Astrocyte of the cerebellum (primary cell): ENCODE data around the gene ELFN1.
"Not testable (repeated sequence)": the region's sequence is repeated elsewhere in the genome, so short reads cannot be mapped to it uniquely, and the experiment has no call there.

ENCODE experiments used
- DNase-seq: peaks from one replicate; pipeline ENCODE4 v3.0.0-alpha.2; 2011; ENCODE audit warnings: low read depth
- H3K4me3 ChIP-seq: 2 replicates; pipeline ENCODE4 v1.5.1; 2011; ENCODE audit warnings: mild to moderate bottlenecking, low read depth, low read length, moderate library complexity
- CTCF ChIP-seq: IDR thresholded peaks from 2 replicates; pipeline ENCODE4 v1.5.1; 2012; ENCODE audit warnings: low read length, low read depth, moderate library complexity, mild to moderate bottlenecking; ENCODE audit errors: missing control alignments
- in situ Hi-C: cut with HindIII; loops from 2 replicates; pipeline ENCODE4 v1.10.0; 2017; ENCODE audit warnings: low sequenced_read_pairs

The ELFN1 gene

DNA sequence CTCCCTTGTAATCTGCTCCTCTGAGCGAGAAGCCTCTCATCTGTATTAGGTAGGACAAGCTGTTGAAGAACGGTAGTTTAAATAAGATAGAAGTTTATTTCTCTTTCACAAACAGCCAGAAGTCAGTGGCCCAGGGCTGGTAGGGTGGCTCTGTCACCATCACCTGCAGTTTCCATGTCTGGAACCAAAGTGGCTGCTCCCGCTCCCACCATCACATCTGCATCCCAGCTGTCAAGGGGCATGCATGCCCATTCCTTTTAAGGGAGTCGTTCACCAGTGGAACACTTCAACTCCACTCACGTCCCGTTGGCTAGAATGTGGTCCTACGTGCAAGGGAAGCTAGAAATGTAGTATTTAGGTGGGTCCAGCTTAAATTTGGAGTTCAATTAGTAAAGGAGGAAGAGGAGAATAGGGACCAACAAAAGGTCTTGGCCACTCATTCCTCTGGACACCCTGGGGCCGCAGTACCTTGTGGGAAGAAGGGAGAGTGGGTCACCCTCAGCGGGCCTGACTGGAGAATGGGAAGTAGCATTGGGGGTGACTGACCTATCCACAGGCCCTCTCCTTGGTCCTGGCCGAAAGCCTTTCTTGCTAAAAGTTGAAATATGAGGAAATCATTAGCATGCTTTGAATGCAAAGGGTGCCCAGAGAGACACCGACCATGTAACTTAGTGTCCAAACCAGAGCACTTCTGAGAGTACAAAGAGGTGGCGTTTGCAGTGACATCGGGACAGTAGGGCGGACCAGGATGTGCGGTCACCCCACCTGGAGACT is 48.0 kb downstream of the ELFN1 start:
- in situ Hi-C loops = no loop called here
- no peak overlapping the region for H3K4me3 ChIP-seq
- no peak for DNase-seq
- TF ChIP-seq CTCF = no peak

- DNase-seq, in situ Hi-C loops, H3K4me3 ChIP-seq: not testable (repeated sequence)
Measured at GRCh38 chr7:1718850-1719249, 48.8 kb downstream of the ELFN1 start.

- in situ Hi-C loops, H3K4me3 ChIP-seq, DNase-seq: not testable (repeated sequence)
Measured at GRCh38 chr7:1719256-1719655, 49.2 kb downstream of the ELFN1 start.

DNA sequence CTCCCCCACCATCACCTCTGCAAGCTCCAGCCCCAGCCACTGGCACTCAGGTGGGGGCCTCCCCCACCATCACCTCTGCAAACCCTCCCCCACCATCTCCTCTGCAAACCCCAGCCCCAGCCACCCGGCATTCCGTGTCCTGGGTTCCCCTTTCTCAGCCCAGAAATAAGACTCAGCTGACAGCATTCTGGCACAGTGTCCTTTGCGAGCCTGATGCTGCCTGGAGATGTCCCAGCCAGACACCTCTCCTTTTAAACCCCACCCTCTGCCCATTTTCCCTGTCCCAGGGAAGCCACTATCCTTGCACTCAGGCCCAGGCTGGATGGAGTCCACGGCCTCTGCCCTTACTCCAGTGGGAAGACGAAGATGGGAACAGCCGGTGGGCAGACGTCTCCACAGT is 49.8 kb downstream of the ELFN1 start:
- TF ChIP-seq CTCF = no peak
- no peak overlapping the region for H3K4me3 ChIP-seq
- in situ Hi-C loops = no loop called here
- DNase-seq = no peak

DNA sequence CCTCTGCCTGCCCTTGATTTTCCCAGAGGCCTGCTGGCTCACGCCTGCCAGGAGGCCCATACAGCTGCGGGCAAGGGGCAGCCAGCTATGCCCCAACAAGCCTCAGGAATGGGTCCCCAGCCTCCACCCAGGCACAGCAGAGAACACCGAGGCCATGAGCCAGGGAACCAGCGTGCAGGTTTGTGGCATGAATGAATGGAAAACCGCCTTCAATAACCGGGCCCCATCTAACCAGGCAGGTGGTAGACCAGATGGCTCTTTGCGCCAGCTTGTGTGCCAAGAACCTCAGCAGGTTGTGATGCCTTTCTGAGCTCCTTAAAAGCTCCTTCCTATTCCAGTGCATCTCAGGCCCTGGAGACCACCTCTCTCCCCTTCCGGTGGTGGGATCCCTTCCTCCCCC is 50.2 kb downstream of the ELFN1 start:
- no peak for DNase-seq
- in situ Hi-C loops = no loop called here
- no peak for TF ChIP-seq CTCF
- H3K4me3 ChIP-seq = no peak overlapping the region

DNA sequence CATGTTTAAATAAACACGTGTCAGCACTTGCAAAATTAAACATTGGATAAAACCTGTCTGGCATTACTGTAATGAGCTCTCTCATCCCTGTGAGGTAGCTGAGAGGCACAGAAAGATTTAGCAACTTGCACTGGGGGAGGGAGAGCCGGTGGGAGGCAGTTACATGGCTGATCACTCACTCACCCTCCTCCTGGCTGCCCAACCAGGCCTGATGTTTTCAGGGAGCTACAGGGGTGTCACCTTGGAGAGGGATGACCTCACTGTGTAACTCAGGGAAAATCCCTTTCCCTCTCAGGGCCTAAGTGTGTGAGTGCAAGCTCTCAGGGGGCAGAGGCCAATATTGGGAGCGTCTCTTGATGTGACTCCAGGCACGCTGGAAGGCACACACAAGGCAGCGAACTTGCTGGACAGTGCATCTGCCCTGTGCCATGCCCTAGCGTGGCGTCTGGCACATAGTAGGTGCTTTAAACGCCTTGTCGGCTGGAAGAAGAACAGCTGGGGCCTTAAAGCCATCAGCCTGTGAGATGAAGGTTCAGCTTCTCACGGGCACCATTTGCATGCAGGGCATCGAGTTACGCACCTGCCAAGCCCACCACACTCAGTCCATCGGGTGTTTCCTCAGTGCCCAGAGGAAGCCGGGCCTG is 51.1 kb downstream of the ELFN1 start:
- H3K4me3 ChIP-seq = no peak overlapping the region
- in situ Hi-C loops = no loop called here
- DNase-seq = no peak
- no peak for TF ChIP-seq CTCF

DNA sequence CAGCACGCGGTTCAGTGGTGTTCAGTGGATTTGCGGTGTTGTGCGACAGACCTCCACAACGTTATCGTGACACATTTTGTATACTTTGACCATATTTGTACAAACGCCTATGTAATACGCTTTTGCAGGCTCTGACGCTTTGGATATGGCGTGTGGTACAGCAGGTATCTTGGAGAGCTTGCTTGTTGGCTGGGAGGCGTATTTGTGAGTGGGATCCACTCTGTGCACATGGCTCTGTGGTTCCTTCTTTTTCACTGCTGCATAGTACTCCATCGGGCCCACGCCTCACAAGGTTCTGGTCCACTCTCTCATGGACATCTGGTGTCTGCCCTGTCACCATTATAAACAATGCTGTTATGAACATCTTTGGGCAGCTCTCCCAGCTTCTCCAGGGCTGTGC is 53.2 kb downstream of the ELFN1 start:
- in situ Hi-C loops = no loop called here
- TF ChIP-seq CTCF = no peak
- no peak for DNase-seq
- no peak overlapping the region for H3K4me3 ChIP-seq
